Measurements from ENCODE around the gene NDFIP2.
"Not testable (repeated sequence)": the region's sequence is repeated elsewhere in the genome, so short reads cannot be mapped to it uniquely, and the experiment has no call there.

The NDFIP2 gene

DNA sequence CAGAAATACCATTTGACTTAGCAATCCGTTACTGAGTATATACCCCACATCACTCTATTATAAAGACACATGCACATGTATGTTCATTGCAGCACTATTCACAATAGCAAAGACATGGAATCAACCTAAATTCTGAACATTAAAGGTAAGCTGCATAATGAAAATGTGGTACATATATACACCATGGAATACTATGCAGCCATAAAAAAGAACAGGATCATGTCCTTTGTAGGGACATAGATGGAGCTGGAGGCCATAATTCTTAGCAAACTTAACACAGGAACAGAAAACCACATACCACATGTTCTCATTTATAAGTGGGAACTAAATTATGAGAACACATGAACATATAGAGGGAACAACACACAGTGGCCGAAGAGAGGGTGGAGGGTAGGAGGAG lies 85.2 kb downstream of the NDFIP2 start:
- Histone ChIP-seq H3K27ac (ENCODE audit: low read depth, low read length) (no peak overlapping the region), H3K36me3 (ENCODE audit: control insufficient read depth, insufficient read depth, low read length) (no peaks in the 10 kb centered on the region; the same call in 1 of the 2 replicates), H3K27me3 (ENCODE audit: control insufficient read depth, insufficient read depth, low read length) (no peaks in the 10 kb centered on the region), H3K4me3 (ENCODE audit: low read depth, low read length) (no peak overlapping the region), H3K4me1 (ENCODE audit: control insufficient read depth, insufficient read depth, low read length) (no peaks in the 10 kb centered on the region; the same call in 1 of the 2 replicates), H3K9me3 (ENCODE audit: control insufficient read depth, insufficient read depth, low read depth, low read length) (peaks cover 24% of the 10 kb centered on the region), H3K9ac (ENCODE audit: low read length) (no peak overlapping the region)

DNA sequence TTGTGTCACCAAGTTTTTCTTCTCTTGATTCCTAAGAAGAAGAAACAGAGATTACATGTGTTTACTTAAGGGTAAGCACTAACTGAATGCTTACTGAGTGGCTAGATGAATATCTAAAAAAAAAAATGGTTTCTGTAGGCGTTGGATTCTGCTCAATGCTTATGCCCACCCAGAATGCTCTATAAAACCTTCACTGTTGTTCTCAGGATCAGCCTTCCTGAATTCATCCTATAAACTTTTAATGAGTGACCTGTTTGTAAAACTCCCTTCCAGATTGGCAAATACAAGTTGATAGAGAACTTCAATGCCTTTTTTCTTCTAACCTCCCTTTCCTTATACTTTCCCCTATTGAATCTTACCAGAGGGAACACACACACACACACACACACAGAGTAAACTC lies 90.2 kb downstream of the NDFIP2 start:
- no peak overlapping the region for H3K9ac ChIP-seq (ENCODE audit: low read length)
- H3K27ac ChIP-seq (ENCODE audit: low read depth, low read length) = no peak overlapping the region
- H3K36me3 ChIP-seq (ENCODE audit: control insufficient read depth, insufficient read depth, low read length) = no peaks in the 10 kb centered on the region
- no peaks in the 10 kb centered on the region for H3K27me3 ChIP-seq (ENCODE audit: control insufficient read depth, insufficient read depth, low read length)
- peaks cover 5% of the 10 kb centered on the region; the same call in 1 of the 2 replicates for H3K9me3 ChIP-seq (ENCODE audit: control insufficient read depth, insufficient read depth, low read depth, low read length)
- H3K4me1 ChIP-seq (ENCODE audit: control insufficient read depth, insufficient read depth, low read length) = no peaks in the 10 kb centered on the region; the same call in 1 of the 2 replicates
- no peak overlapping the region for H3K4me3 ChIP-seq (ENCODE audit: low read depth, low read length)

DNA sequence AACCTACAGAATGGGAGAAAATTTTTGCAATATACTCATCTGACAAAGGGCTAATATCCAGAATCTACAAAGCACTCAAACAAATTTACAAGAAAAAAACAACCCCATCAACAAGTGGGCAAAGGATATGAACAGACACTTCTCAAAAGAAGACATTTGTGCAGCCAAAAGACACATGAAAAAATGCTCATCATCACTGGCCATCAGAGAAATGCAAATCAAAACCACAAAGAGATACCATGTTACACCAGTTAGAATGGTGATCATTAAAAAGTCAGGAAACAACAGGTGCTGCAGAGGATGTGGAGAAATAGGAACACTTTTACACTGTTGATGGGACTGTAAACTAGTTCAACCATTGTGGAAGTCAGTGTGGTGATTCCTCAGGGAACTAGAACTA lies 92.9 kb downstream of the NDFIP2 start:
- H3K9ac ChIP-seq (ENCODE audit: low read length); H3K27ac ChIP-seq (ENCODE audit: low read depth, low read length); H3K27me3 ChIP-seq (ENCODE audit: control insufficient read depth, insufficient read depth, low read length); H3K4me1 ChIP-seq (ENCODE audit: control insufficient read depth, insufficient read depth, low read length); H3K36me3 ChIP-seq (ENCODE audit: control insufficient read depth, insufficient read depth, low read length); H3K9me3 ChIP-seq (ENCODE audit: control insufficient read depth, insufficient read depth, low read depth, low read length); H3K4me3 ChIP-seq (ENCODE audit: low read depth, low read length): not testable (repeated sequence)

DNA sequence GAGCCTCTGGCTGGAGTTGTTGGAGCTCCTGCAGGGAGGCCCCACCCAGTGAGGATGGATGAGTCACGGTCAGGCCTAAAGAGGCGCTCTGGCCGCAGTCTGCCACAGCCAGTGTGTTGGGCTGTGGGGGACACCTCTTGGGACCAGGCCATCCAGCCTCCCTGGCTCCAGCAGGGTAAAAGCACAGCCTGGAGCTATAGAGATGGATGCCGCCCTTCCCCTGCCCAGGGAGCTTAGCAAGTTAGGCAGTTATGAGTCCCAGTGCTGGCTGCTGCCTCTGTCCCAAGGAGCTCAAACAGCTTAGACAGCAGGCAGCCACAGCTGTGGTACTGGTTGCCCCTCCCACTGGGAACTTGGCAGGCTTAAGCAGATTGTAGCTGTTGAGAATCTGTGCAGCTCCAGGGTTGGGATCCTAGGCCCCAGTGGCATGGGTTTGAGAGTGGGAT lies 100.9 kb downstream of the NDFIP2 start:
- Histone ChIP-seq H3K4me3 (ENCODE audit: low read depth, low read length) (no peak overlapping the region), H3K9me3 (ENCODE audit: control insufficient read depth, insufficient read depth, low read depth, low read length) (peaks cover 9% of the 10 kb centered on the region; the same call in 1 of the 2 replicates), H3K4me1 (ENCODE audit: control insufficient read depth, insufficient read depth, low read length) (peaks cover 8% of the 10 kb centered on the region; the same call in 1 of the 2 replicates), H3K27me3 (ENCODE audit: control insufficient read depth, insufficient read depth, low read length) (no peaks in the 10 kb centered on the region), H3K9ac (ENCODE audit: low read length) (no peak overlapping the region), H3K27ac (ENCODE audit: low read depth, low read length) (no peak overlapping the region), H3K36me3 (ENCODE audit: control insufficient read depth, insufficient read depth, low read length) (no peaks in the 10 kb centered on the region)

DNA sequence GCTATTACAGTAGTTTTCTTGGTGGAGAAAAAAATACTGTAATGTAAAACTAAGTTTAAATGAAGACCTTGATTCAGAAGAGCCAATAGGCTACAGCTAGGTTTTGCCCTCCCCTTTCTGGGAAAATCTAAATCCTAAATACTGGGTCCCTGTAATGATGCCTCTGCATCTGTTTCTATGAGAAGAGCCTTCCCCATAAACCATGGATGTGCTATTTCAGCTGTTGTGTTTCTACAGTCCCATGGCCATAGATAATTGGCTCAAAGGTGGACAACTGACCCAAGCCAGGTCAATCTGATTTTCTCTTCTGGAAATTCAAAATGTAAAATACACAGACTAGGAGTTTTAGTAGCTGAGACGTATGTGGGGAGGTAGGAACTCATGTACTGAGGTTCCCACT lies 101.9 kb downstream of the NDFIP2 start:
- H3K4me1 ChIP-seq (ENCODE audit: control insufficient read depth, insufficient read depth, low read length) = peaks cover 8% of the 10 kb centered on the region; the same call in 1 of the 2 replicates
- H3K27me3 ChIP-seq (ENCODE audit: control insufficient read depth, insufficient read depth, low read length) = no peaks in the 10 kb centered on the region
- H3K4me3 ChIP-seq (ENCODE audit: low read depth, low read length) = no peak overlapping the region
- no peak overlapping the region for H3K9ac ChIP-seq (ENCODE audit: low read length)
- H3K36me3 ChIP-seq (ENCODE audit: control insufficient read depth, insufficient read depth, low read length) = no peaks in the 10 kb centered on the region
- H3K9me3 ChIP-seq (ENCODE audit: control insufficient read depth, insufficient read depth, low read depth, low read length) = peaks cover 9% of the 10 kb centered on the region; the same call in 1 of the 2 replicates
- H3K27ac ChIP-seq (ENCODE audit: low read depth, low read length) = no peak overlapping the region

DNA sequence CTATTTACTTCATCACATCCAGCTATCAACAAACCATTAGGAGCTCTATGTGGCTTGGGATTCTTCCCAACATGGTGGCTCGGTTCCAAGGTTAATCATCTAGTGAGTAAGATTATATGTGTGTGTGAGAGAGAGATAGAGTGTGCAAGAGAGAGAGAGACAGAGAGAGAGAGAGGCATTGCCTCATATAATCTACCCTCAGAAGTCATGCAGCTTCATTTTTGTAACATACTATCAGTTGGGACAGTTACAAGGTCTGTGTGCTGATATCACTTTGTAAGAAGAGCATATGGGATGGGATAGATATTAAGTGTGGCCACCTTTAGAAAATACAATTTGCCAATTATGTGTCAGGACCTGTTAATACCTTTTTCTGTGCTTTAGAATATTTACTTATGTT lies 104.1 kb downstream of the NDFIP2 start:
- Histone ChIP-seq H3K4me3 (ENCODE audit: low read depth, low read length) (no peak overlapping the region), H3K9me3 (ENCODE audit: control insufficient read depth, insufficient read depth, low read depth, low read length) (peaks cover 9% of the 10 kb centered on the region; the same call in 1 of the 2 replicates), H3K9ac (ENCODE audit: low read length) (no peak overlapping the region), H3K4me1 (ENCODE audit: control insufficient read depth, insufficient read depth, low read length) (peaks cover 8% of the 10 kb centered on the region; the same call in 1 of the 2 replicates), H3K27ac (ENCODE audit: low read depth, low read length) (no peak overlapping the region), H3K36me3 (ENCODE audit: control insufficient read depth, insufficient read depth, low read length) (no peaks in the 10 kb centered on the region), H3K27me3 (ENCODE audit: control insufficient read depth, insufficient read depth, low read length) (no peaks in the 10 kb centered on the region)

DNA sequence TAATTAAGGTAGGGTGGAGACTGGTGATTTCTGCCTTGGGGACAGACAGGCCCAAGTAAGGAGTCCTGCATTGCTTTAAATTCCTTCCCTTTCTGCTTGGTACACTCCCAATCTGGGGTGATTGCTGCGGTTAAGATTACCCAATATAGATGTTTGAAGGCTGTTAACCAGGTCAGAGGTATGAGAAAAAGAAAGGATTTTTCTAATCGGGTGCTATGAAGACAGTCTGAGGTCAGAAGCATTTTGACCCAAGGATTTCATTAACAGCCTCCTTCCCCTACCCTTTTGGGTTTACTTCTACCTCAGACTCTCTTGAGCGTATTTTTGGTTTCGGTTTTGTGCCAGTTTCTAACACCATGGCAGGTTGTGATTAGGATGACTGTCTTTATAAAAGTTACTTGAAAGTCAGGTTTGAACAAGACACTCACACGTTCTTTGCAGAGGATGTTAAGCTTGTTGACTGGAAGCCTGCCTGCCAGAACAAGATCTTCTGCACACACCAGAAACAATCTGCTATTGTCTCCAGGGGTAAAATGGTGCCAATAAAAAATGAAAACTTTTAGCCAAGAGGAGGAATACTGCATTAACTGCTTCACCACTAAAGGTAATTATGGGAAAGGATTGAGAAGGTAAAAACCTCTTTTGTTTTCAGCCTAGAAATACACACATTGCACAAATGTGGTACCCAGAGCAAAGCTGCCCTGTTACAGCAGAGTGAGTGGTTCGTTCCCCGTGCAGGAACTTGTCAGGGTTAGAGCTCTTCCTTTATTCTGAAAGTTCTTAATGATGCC lies 108.8 kb downstream of the NDFIP2 start:
- Histone ChIP-seq H3K4me3 (ENCODE audit: low read depth, low read length) (no peak overlapping the region), H3K27me3 (ENCODE audit: control insufficient read depth, insufficient read depth, low read length) (no peaks in the 10 kb centered on the region), H3K9ac (ENCODE audit: low read length) (no peak overlapping the region), H3K9me3 (ENCODE audit: control insufficient read depth, insufficient read depth, low read depth, low read length) (peaks cover 4% of the 10 kb centered on the region; the same call in 1 of the 2 replicates), H3K4me1 (ENCODE audit: control insufficient read depth, insufficient read depth, low read length) (no peaks in the 10 kb centered on the region), H3K27ac (ENCODE audit: low read depth, low read length) (no peak overlapping the region), H3K36me3 (ENCODE audit: control insufficient read depth, insufficient read depth, low read length) (no peaks in the 10 kb centered on the region)

DNA sequence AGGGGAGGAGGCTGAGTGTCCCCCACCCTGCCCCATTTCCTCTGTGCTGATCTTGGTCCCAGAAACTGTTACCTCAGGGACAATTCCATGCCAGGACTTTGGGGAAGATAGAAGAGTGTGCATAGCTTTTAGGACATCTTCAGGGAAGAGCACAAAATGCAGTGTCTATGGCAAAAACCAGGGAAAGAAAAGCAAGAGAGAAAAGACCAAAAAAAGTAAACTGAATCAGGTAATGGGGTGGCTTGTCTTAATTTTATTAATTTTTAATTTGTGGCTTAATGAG lies 109.4 kb downstream of the NDFIP2 start:
- H3K4me3 ChIP-seq (ENCODE audit: low read depth, low read length) = no peak overlapping the region
- no peaks in the 10 kb centered on the region for H3K36me3 ChIP-seq (ENCODE audit: control insufficient read depth, insufficient read depth, low read length)
- H3K27me3 ChIP-seq (ENCODE audit: control insufficient read depth, insufficient read depth, low read length) = no peaks in the 10 kb centered on the region
- H3K27ac ChIP-seq (ENCODE audit: low read depth, low read length) = no peak overlapping the region
- H3K9me3 ChIP-seq (ENCODE audit: control insufficient read depth, insufficient read depth, low read depth, low read length) = no peaks in the 10 kb centered on the region; the same call in 1 of the 2 replicates
- no peaks in the 10 kb centered on the region for H3K4me1 ChIP-seq (ENCODE audit: control insufficient read depth, insufficient read depth, low read length)
- H3K9ac ChIP-seq (ENCODE audit: low read length) = no peak overlapping the region

DNA sequence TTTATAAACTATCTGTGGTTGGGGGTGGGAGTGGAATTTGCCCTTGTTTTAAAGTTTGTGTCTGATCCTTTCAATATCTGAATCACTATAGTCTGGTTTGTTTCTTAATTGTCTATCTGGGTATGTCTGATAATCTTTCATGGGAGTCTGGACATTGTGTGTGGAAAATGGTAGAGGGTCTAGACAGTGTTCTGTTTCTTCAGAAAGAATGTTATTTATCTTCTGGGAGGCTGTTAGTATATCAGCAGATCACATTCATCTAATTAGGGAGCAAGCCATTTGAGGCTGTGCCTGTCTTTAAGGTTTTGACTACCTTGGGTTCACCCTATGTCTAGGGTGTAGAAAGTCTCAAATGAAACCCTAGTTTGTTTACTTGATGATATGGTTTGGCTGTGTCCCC lies 110.5 kb downstream of the NDFIP2 start:
- Histone ChIP-seq H3K4me1 (ENCODE audit: control insufficient read depth, insufficient read depth, low read length) (no peaks in the 10 kb centered on the region), H3K27me3 (ENCODE audit: control insufficient read depth, insufficient read depth, low read length) (no peaks in the 10 kb centered on the region), H3K36me3 (ENCODE audit: control insufficient read depth, insufficient read depth, low read length) (no peaks in the 10 kb centered on the region), H3K9me3 (ENCODE audit: control insufficient read depth, insufficient read depth, low read depth, low read length) (no peaks in the 10 kb centered on the region; the same call in 1 of the 2 replicates), H3K4me3 (ENCODE audit: low read depth, low read length) (no peak overlapping the region), H3K27ac (ENCODE audit: low read depth, low read length) (no peak overlapping the region), H3K9ac (ENCODE audit: low read length) (no peak overlapping the region)

DNA sequence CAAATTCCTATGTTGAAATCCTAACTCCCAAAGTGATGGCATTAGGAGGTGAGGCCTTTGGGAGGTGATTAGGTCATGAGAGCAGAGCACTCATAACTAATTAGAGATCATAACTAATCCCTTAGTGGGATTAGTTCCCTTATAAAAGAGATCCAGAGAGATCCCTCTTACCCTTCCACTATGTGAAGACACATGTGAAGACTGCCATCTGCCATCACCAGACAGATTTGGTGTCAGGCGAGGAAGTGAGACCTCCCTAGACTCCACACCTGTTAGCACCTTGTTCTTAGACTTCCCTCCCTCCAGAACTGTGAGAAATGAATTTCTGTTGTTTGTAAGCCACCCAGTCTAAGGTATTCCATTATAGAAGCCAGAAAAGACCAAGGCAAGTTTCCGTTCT lies 112.2 kb downstream of the NDFIP2 start:
- Histone ChIP-seq H3K36me3 (ENCODE audit: control insufficient read depth, insufficient read depth, low read length) (no peaks in the 10 kb centered on the region), H3K27ac (ENCODE audit: low read depth, low read length) (no peak overlapping the region), H3K9me3 (ENCODE audit: control insufficient read depth, insufficient read depth, low read depth, low read length) (no peaks in the 10 kb centered on the region; the same call in 1 of the 2 replicates), H3K4me1 (ENCODE audit: control insufficient read depth, insufficient read depth, low read length) (no peaks in the 10 kb centered on the region), H3K9ac (ENCODE audit: low read length) (no peak overlapping the region), H3K4me3 (ENCODE audit: low read depth, low read length) (no peak overlapping the region), H3K27me3 (ENCODE audit: control insufficient read depth, insufficient read depth, low read length) (no peaks in the 10 kb centered on the region)

DNA sequence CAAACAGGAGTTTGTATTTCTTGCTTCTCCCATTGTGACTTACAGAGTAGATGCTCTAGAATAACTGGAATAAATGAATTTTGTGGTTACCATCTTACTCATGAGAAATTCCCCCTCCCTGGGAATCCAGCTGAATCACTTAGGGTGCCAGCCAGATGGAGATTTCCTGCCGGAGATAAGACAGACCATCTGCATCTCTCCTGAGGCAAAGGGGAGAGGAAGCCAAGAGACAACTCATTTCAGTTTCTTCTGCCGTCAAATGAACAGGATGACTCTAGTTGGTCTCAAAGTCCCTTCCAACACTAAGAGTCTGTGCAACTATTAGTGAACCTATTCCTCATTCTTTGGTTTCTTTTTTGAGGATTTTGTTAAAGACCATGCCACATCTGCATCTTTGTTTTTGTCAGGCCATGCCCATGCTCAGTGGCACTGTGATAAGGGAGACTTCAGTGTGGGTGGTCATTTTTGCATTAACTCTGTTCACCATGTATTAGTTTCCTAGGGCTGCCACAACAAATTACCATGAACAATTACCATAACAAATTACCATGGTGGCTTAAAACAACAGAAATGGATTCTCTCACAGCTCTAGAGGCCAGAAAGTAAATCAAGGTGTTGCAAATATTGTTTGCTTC lies 112.8 kb downstream of the NDFIP2 start:
- no peaks in the 10 kb centered on the region; the same call in 1 of the 2 replicates for H3K9me3 ChIP-seq (ENCODE audit: control insufficient read depth, insufficient read depth, low read depth, low read length)
- H3K9ac ChIP-seq (ENCODE audit: low read length) = no peak overlapping the region
- no peak overlapping the region for H3K4me3 ChIP-seq (ENCODE audit: low read depth, low read length)
- H3K4me1 ChIP-seq (ENCODE audit: control insufficient read depth, insufficient read depth, low read length) = no peaks in the 10 kb centered on the region
- H3K36me3 ChIP-seq (ENCODE audit: control insufficient read depth, insufficient read depth, low read length) = no peaks in the 10 kb centered on the region
- H3K27me3 ChIP-seq (ENCODE audit: control insufficient read depth, insufficient read depth, low read length) = no peaks in the 10 kb centered on the region
- H3K27ac ChIP-seq (ENCODE audit: low read depth, low read length) = no peak overlapping the region

Data from HUES6 (cell line).